Lung (tissue), 12 donors: Measurements from ENCODE around the gene KLRF1. TPM values are rescaled to one million over a fixed set of nuclear protein-coding genes. Genes with fewer than 3 reads are reported as not detected.

ENCODE experiments used
- ATAC-seq: fragments of 200-7000 bp; cut with Tn5 transposase; one replicate; pipeline ENCODE4 v1.9.1; 2020; ENCODE audit warnings: moderate number of reproducible peaks; ENCODE audit not compliant: insufficient read depth, low FRiP score
- DNase-seq, 3 donors: peaks; one replicate each; pipeline ENCODE4 v3.0.0-alpha.2; 2013 to 2017
- H3K27ac ChIP-seq, 2 donors: one replicate each; pipeline ENCODE4 v1.5.1; 2013; ENCODE audit warnings: mild to moderate bottlenecking in 2 of 2, moderate library complexity in 2 of 2, control low read depth in 1 of 2, inconsistent platforms in 1 of 2, low read depth in 1 of 2, low read length in 1 of 2
- H3K27me3 ChIP-seq, 3 donors: one replicate each; pipeline ENCODE4 v1.5.1; 2013; ENCODE audit warnings: low read length in 2 of 3; ENCODE audit not compliant: control insufficient read depth in 3 of 3, insufficient read depth in 3 of 3
- H3K36me3 ChIP-seq, 4 donors: one replicate each; pipeline ENCODE4 v1.5.1; 2013; ENCODE audit warnings: low read length in 4 of 4, mild to moderate bottlenecking in 1 of 4, moderate library complexity in 1 of 4; ENCODE audit not compliant: control insufficient read depth in 4 of 4, insufficient read depth in 4 of 4
- H3K4me1 ChIP-seq, 5 donors: one replicate each; pipeline ENCODE4 v1.5.1; 2013; ENCODE audit warnings: low read length in 5 of 5, mild to moderate bottlenecking in 2 of 5, moderate library complexity in 1 of 5; ENCODE audit not compliant: control insufficient read depth in 5 of 5, insufficient read depth in 5 of 5
- H3K4me3 ChIP-seq: one replicate; pipeline ENCODE4 v1.5.1; 2013; ENCODE audit warnings: mild to moderate bottlenecking, control low read depth, moderate library complexity
- H3K9ac ChIP-seq, 2 donors: one replicate each; pipeline ENCODE4 v1.5.1; 2013; ENCODE audit warnings: low read length in 2 of 2, control low read depth in 1 of 2; ENCODE audit not compliant: insufficient read depth in 1 of 2
- H3K9me3 ChIP-seq, 4 donors: one replicate each; pipeline ENCODE4 v1.5.1; 2013; ENCODE audit warnings: low read length in 3 of 4, mild to moderate bottlenecking in 1 of 4, moderate library complexity in 1 of 4; ENCODE audit not compliant: control insufficient read depth in 4 of 4, insufficient read depth in 3 of 4
- CTCF ChIP-seq: IDR thresholded peaks from 2 replicates; pipeline ENCODE4 v1.5.1; 2012; ENCODE audit warnings: mild to moderate bottlenecking; ENCODE audit errors: control extremely low read depth, extremely low read depth
- WGBS, 2 donors: extraction: QIAGEN DNeasy Blood & Tissue Kit; methylation state at CpG; one replicate each; pipeline ENCODE4 v1.1.7; 2013; 5-methylcytosine and 5-hydroxymethylcytosine counted together
- polyA plus RNA-seq, 2 donors: library from polyadenylated mRNA; stranded (reverse); fragments of 200-250 nt; gene quantifications; one replicate each; pipeline ENCODE4 v1.2.1, GENCODE V29; 2013
- total RNA-seq, 2 donors: library from RNA; depleted of rRNA in 1 of 2; stranded (reverse); fragments of >200 nt in 1 of 2; gene quantifications; one replicate each; pipeline ENCODE4 v1.2.1, GENCODE V29; 2014 to 2021
- donor health status: control.
- donor health status: control.
- donor health status: Bipolar disorder and iron deficiency.
- donor health status: healthy.
- donor health status: DM: yes; HTN: yes; CAD: no.

KLRF1 gene
- total and polyA plus RNA-seq, 4 donors, result 1.1 to 2.2 (median 1.4) TPM

- H3K36me3 ChIP-seq, result no peaks in the 10 kb centered on the region
- H3K9me3 ChIP-seq, result no peaks in the 10 kb centered on the region
- H3K4me1 ChIP-seq, result no peaks in the 10 kb centered on the region
- H3K4me3 ChIP-seq, result no peak overlapping the region
- DNase-seq, result no peak
- 75 to 81% methylated on average over 5 of the region's 5 CpGs for WGBS, 2 donors
- no peak for ATAC-seq
- no peak overlapping the region for H3K9ac ChIP-seq
- no peaks in the 10 kb centered on the region for H3K27me3 ChIP-seq
- TF ChIP-seq CTCF, result no peak
- H3K27ac ChIP-seq, result no peak overlapping the region
Measured at GRCh38 chr12:9829982-9830381, 2.7 kb downstream of the KLRF1 start.

GRCh38 chr12:9831720-9832119 is 4.4 kb downstream of the KLRF1 start:
- no peak for DNase-seq
- no peak for ATAC-seq
- 61 to 62% methylated on average over 3 of the region's 3 CpGs for WGBS, 2 donors

GRCh38 chr12:9843407-9843806 is 16.1 kb downstream of the KLRF1 start:
- 69 to 71% methylated on average over 3 of the region's 3 CpGs for WGBS, 2 donors
- H3K27me3 ChIP-seq, result no peaks in the 10 kb centered on the region
- ATAC-seq (no peak), DNase-seq (no peak)
- no peaks in the 10 kb centered on the region for H3K36me3 ChIP-seq
- TF ChIP-seq CTCF, result no peak
- no peaks in the 10 kb centered on the region for H3K4me1 ChIP-seq
- H3K4me3 ChIP-seq, result no peak overlapping the region
- H3K9me3 ChIP-seq, result no peaks in the 10 kb centered on the region
- H3K27ac ChIP-seq, result no peak overlapping the region
- no peak overlapping the region for H3K9ac ChIP-seq

More at GRCh38 chr12:9831720-9832119, 4.4 kb downstream of the KLRF1 start:
- Histone ChIP-seq H3K4me3 (no peak overlapping the region), H3K9ac (no peak overlapping the region), H3K9me3 (no peaks in the 10 kb centered on the region), H3K36me3 (no peaks in the 10 kb centered on the region), H3K27ac (no peak overlapping the region), H3K27me3 (no peaks in the 10 kb centered on the region), H3K4me1 (no peaks in the 10 kb centered on the region)
- TF ChIP-seq CTCF, result no peak

GRCh38 chr12:9848899-9849298 is 21.6 kb downstream of the KLRF1 start:
- H3K27ac ChIP-seq, result no peak overlapping the region
- H3K9me3 ChIP-seq, result peaks cover 0 to 11% (median 0%) of the 10 kb centered on the region in 4 donors

More at GRCh38 chr12:9848899-9849298, 21.6 kb downstream of the KLRF1 start:
- no peak for DNase-seq
- no peaks in the 10 kb centered on the region for H3K27me3 ChIP-seq
- TF ChIP-seq CTCF, result no peak
- no peak for ATAC-seq
- 82 to 83% methylated on average over 5 of the region's 5 CpGs for WGBS, 2 donors
- H3K9ac ChIP-seq, result no peak overlapping the region
- H3K4me1 ChIP-seq, result no peaks in the 10 kb centered on the region
- H3K4me3 ChIP-seq, result no peak overlapping the region
- H3K36me3 ChIP-seq, result peaks cover 0 to 7% (median 5%) of the 10 kb centered on the region in 4 donors
